Esophagus muscularis mucosa (tissue), 4 donors: ENCODE measurements around the gene ZBTB7B.

ENCODE experiments used
- EP300 ChIP-seq: sonication (generic); formaldehyde crosslinking; IDR thresholded peaks from one replicate; pipeline ENCODE4 v1.6.1; 2017; ENCODE audit warnings: antibody characterized with exemption
- POLR2A ChIP-seq: fragments of 450-650 bp; IDR thresholded peaks from one replicate; pipeline ENCODE4 v1.6.1; 2017; ENCODE audit warnings: antibody characterized with exemption, moderate library complexity, mild to moderate bottlenecking, low read depth
- POLR2AphosphoS5 ChIP-seq, 2 donors: sonication (generic); formaldehyde crosslinking; IDR thresholded peaks; one replicate each; pipeline ENCODE4 v1.6.1; 2017; ENCODE audit warnings: antibody characterized with exemption in 2 of 2
- TF ChIP-seq, protein P1 (sequence below), 3 experiments: fragments of 200-600 bp in 2 of 3; fragments of 450-650 bp in 1 of 3; sonication (generic) in 2 of 3; IDR thresholded peaks; one replicate each; pipeline ENCODE4 v1.5.1; 2017 to 2019; ENCODE audit warnings: antibody characterized with exemption in 3 of 3, mild to moderate bottlenecking in 2 of 3, moderate library complexity in 1 of 3

GRCh38 chr1:155057104-155057503 lies 54.5 kb downstream of the ZBTB7B start:
- TF ChIP-seq EP300 (no peak), POLR2AphosphoS5 (IDR thresholded peaks at IDR 0.05) (no peak), POLR2A (no peak)
- TF ChIP-seq, protein P1, sequence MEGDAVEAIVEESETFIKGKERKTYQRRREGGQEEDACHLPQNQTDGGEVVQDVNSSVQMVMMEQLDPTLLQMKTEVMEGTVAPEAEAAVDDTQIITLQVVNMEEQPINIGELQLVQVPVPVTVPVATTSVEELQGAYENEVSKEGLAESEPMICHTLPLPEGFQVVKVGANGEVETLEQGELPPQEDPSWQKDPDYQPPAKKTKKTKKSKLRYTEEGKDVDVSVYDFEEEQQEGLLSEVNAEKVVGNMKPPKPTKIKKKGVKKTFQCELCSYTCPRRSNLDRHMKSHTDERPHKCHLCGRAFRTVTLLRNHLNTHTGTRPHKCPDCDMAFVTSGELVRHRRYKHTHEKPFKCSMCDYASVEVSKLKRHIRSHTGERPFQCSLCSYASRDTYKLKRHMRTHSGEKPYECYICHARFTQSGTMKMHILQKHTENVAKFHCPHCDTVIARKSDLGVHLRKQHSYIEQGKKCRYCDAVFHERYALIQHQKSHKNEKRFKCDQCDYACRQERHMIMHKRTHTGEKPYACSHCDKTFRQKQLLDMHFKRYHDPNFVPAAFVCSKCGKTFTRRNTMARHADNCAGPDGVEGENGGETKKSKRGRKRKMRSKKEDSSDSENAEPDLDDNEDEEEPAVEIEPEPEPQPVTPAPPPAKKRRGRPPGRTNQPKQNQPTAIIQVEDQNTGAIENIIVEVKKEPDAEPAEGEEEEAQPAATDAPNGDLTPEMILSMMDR (IDR thresholded peaks at IDR 0.05), result no peak
